HG02759 (cell line): ENCODE results near the gene CENPP.
"Not testable (repeated sequence)": the region's sequence is repeated elsewhere in the genome, so short reads cannot be mapped to it uniquely, and the experiment has no call there.

Experiments used
- ATAC-seq: cut with Tn5 transposase; IDR thresholded peaks from one replicate; pipeline ENCODE4 v1.9.1; 2021; ENCODE audit warnings: mild to moderate bottlenecking, moderate library complexity; ENCODE audit not compliant: unreplicated experiment

The CENPP gene

GRCh38 chr9:92529124-92529523, 203.4 kb downstream of the CENPP start:
- no peak for ATAC-seq

- ATAC-seq = no peak
Observed at GRCh38 chr9:92530893-92531292, 205.1 kb downstream of the CENPP start.

GRCh38 chr9:92534204-92534603, 208.5 kb downstream of the CENPP start:
- no peak for ATAC-seq

- peak; percentile 48 for ATAC-seq
Observed at GRCh38 chr9:92534674-92535073, 208.9 kb downstream of the CENPP start.

GRCh38 chr9:92535940-92536850, 210.4 kb downstream of the CENPP start, which contains the start of gene ECM2:
TSS of gene ECM2 (minus strand) at chr9:92535990. CDS start at chr9:92522866, 13,124 bp downstream.
- no peak for ATAC-seq

- no peak for ATAC-seq
Observed at GRCh38 chr9:92538541-92538940, 212.8 kb downstream of the CENPP start.

- ATAC-seq = no peak
Observed at GRCh38 chr9:92543972-92544371, 218.2 kb downstream of the CENPP start.

- no peak for ATAC-seq
Observed at GRCh38 chr9:92545002-92545510, 219.3 kb downstream of the CENPP start.

GRCh38 chr9:92547356-92547755, 221.6 kb downstream of the CENPP start:
- ATAC-seq = no peak

GRCh38 chr9:92550765-92551164, 225.0 kb downstream of the CENPP start:
- no peak for ATAC-seq

- no peak for ATAC-seq
Observed at GRCh38 chr9:92558612-92559374, 233.0 kb downstream of the CENPP start.

- no peak for ATAC-seq
Observed at GRCh38 chr9:92561374-92562330, 235.9 kb downstream of the CENPP start.

- no peak for ATAC-seq
Observed at GRCh38 chr9:92562461-92562967, 236.8 kb downstream of the CENPP start.

- ATAC-seq = no peak
Observed at GRCh38 chr9:92563116-92564100, 237.7 kb downstream of the CENPP start.

GRCh38 chr9:92564504-92564903, 238.8 kb downstream of the CENPP start:
- ATAC-seq = no peak

GRCh38 chr9:92564982-92565381, 239.2 kb downstream of the CENPP start:
- no peak for ATAC-seq

- ATAC-seq = not testable (repeated sequence)
Observed at GRCh38 chr9:92571871-92572270, 246.1 kb downstream of the CENPP start.

GRCh38 chr9:92573612-92574011, 247.9 kb downstream of the CENPP start:
- ATAC-seq = not testable (repeated sequence)

GRCh38 chr9:92576175-92576574, 250.4 kb downstream of the CENPP start:
- ATAC-seq = no peak
